Ascending aorta (tissue), 2 donors: ENCODE data around the gene MMP14. TPM values are rescaled to one million over a fixed set of nuclear protein-coding genes. Genes with fewer than 3 reads are reported as not detected.

Experiments
- DNase-seq, 2 donors: peaks; one replicate each; pipeline ENCODE4 v3.0.0-alpha.2; 2019; ENCODE audit warnings: low spot score in 2 of 2
- H3K27ac ChIP-seq, 2 donors: fragments of 200-600 bp; sonication (generic); one replicate each; pipeline ENCODE4 v1.5.1; 2016 to 2017; ENCODE audit warnings: mild to moderate bottlenecking in 1 of 2
- H3K27me3 ChIP-seq: fragments of 200-600 bp; sonication (generic); one replicate; pipeline ENCODE4 v1.5.1; 2017
- H3K36me3 ChIP-seq, 2 donors: fragments of 200-600 bp; sonication (generic); one replicate each; pipeline ENCODE4 v1.5.1; 2016
- H3K4me1 ChIP-seq, 2 donors: fragments of 200-600 bp; sonication (generic); one replicate each; pipeline ENCODE4 v1.5.1; 2016 to 2017; ENCODE audit warnings: mild to moderate bottlenecking in 1 of 2
- H3K4me3 ChIP-seq, 2 donors: fragments of 200-600 bp; sonication (generic); one replicate each; pipeline ENCODE4 v1.5.1; 2016 to 2017; ENCODE audit warnings: mild to moderate bottlenecking in 1 of 2
- H3K9me3 ChIP-seq, 2 donors: fragments of 200-600 bp; sonication (generic); one replicate each; pipeline ENCODE4 v1.5.1; 2016
- intact Hi-C: fragments of 100-400 bp; cut with DNase I; formaldehyde crosslinking; loops from one replicate; pipeline ENCODE4 v1.15.1; 2023
- total RNA-seq: library from RNA; depleted of rRNA; stranded (reverse); fragments of >200 nt; gene quantifications from one replicate; pipeline ENCODE4 v1.1.0, GENCODE V29; 2016
- TF ChIP-seq, protein P1 (sequence below), 3 experiments: fragments of 200-600 bp in 2 of 3; fragments of 450-650 bp in 1 of 3; sonication (generic) in 2 of 3; IDR thresholded peaks; one replicate each; pipeline ENCODE4 v1.5.1; 2016 to 2019; ENCODE audit warnings: antibody characterized with exemption in 3 of 3, mild to moderate bottlenecking in 1 of 3, moderate library complexity in 1 of 3

The MMP14 gene
- total RNA-seq, 1 donor from 2014 or later = 178 TPM

DNA sequence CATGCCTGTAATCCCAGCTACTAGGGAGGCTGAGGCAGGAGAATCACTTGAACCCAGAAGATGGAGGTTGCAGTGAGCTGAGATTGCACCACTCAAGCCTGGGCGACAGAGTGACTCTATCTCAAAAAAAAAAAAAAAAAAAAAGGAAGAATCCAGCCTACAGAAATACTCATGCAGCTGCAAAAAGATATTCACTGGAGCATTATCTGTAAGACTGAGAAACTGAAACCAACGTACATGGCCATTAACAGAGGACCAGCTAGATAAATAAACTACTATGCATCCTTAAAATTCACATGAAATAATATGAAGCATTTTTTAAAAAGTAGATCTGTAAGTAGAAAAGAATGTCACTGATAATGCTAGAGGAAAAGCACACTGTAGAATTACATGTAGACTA, 24.7 kb upstream of the MMP14 start:
- no peaks in the 10 kb centered on the region for H3K36me3 ChIP-seq
- H3K4me3 ChIP-seq = no peak overlapping the region
- intact Hi-C loops = loop anchor here (10.0 kb wide), 1 partner anchor 427 kb away; no protein-coding TSS in a partner anchor
- H3K27me3 ChIP-seq = no peaks in the 10 kb centered on the region
- TF ChIP-seq, protein P1, sequence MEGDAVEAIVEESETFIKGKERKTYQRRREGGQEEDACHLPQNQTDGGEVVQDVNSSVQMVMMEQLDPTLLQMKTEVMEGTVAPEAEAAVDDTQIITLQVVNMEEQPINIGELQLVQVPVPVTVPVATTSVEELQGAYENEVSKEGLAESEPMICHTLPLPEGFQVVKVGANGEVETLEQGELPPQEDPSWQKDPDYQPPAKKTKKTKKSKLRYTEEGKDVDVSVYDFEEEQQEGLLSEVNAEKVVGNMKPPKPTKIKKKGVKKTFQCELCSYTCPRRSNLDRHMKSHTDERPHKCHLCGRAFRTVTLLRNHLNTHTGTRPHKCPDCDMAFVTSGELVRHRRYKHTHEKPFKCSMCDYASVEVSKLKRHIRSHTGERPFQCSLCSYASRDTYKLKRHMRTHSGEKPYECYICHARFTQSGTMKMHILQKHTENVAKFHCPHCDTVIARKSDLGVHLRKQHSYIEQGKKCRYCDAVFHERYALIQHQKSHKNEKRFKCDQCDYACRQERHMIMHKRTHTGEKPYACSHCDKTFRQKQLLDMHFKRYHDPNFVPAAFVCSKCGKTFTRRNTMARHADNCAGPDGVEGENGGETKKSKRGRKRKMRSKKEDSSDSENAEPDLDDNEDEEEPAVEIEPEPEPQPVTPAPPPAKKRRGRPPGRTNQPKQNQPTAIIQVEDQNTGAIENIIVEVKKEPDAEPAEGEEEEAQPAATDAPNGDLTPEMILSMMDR (IDR thresholded peaks at IDR 0.05) = no peak
- H3K9me3 ChIP-seq = no peaks in the 10 kb centered on the region
- DNase-seq = no peak
- no peak overlapping the region for H3K27ac ChIP-seq
- no peaks in the 10 kb centered on the region for H3K4me1 ChIP-seq

DNA sequence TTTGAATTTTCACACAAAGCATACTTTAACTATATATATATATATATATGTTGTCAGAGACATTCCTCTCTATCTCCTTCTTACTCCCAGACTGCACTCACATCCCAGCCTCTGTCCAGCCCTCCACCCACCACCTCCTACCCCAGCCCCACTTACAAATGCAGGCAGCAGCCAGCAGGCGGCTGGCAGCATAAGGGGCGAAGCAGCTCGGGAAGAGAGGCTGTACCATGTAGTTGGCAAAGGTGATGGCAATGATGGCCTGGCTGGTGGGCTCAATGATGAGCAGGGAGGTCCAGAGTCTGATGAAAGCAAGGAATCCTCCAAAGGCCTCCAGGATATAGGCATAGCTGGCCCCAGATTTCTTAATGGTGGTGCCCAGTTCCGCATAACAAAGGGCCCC, 23.6 kb upstream of the MMP14 start:
- Histone ChIP-seq H3K36me3 (no peaks in the 10 kb centered on the region), H3K27ac (no peak overlapping the region), H3K4me1 (peaks cover 0 to 7% of the 10 kb centered on the region in 2 donors), H3K27me3 (no peaks in the 10 kb centered on the region), H3K4me3 (no peak overlapping the region), H3K9me3 (no peaks in the 10 kb centered on the region)
- no peak for DNase-seq
- intact Hi-C loops = loop anchor here (10.0 kb wide), 1 partner anchor 428 kb away; no protein-coding TSS in a partner anchor
- TF ChIP-seq, protein P1 (IDR thresholded peaks at IDR 0.05) = no peak

DNA sequence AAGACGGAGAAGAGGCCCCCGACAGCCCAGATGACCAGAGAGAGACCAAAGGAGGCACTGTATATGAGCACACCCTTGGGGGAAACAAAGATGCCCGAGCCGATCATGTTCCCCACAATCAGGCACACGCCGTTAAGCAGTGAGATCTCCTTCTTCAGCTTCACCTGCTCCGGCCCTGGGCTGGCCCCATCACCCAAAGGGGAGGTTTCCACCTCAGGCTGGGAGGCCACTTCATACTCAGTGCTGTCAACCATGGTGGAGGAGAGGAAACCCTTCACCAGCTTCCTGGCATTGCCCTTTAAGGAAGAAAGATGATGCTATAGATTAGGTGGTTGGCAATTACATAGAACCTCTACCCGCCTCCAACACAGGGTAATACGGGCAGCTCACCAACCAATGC, 23.2 kb upstream of the MMP14 start:
- DNase-seq = no peak
- no peak overlapping the region for H3K27ac ChIP-seq

DNA sequence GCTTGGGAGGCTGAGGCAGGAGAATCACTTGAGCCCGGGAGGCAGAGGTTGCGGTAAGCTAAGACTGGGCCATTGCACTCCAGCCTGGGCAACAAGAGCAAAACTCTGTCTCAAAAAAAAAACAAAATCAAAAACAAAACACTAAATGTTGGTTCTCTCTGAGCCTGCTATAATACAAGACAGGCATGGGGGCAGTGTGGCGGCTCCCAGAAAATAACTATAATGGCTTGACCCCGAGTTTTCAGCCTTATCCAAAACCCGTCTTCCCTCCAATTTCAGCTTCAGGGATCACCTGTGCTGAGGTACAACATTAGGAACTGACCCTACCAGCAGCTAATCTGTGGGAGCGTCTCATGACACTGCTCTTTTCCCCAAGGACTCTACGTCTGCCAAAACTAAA, 22.0 kb upstream of the MMP14 start:
- Histone ChIP-seq H3K27ac (no peak overlapping the region), H3K4me3 (peak overlapping the region in 1 of 2 donors; percentile 1)

More for the DNA sequence above, 23.2 kb upstream of the MMP14 start:
- TF ChIP-seq, protein P1 (IDR thresholded peaks at IDR 0.05) = no peak
- Histone ChIP-seq H3K4me1 (peaks cover under 1 to 11% of the 10 kb centered on the region in 2 donors), H3K4me3 (no peak overlapping the region), H3K27me3 (no peaks in the 10 kb centered on the region), H3K9me3 (no peaks in the 10 kb centered on the region), H3K36me3 (no peaks in the 10 kb centered on the region)
- intact Hi-C loops = loop anchor here (10.0 kb wide), 1 partner anchor 428 kb away; no protein-coding TSS in a partner anchor

DNA sequence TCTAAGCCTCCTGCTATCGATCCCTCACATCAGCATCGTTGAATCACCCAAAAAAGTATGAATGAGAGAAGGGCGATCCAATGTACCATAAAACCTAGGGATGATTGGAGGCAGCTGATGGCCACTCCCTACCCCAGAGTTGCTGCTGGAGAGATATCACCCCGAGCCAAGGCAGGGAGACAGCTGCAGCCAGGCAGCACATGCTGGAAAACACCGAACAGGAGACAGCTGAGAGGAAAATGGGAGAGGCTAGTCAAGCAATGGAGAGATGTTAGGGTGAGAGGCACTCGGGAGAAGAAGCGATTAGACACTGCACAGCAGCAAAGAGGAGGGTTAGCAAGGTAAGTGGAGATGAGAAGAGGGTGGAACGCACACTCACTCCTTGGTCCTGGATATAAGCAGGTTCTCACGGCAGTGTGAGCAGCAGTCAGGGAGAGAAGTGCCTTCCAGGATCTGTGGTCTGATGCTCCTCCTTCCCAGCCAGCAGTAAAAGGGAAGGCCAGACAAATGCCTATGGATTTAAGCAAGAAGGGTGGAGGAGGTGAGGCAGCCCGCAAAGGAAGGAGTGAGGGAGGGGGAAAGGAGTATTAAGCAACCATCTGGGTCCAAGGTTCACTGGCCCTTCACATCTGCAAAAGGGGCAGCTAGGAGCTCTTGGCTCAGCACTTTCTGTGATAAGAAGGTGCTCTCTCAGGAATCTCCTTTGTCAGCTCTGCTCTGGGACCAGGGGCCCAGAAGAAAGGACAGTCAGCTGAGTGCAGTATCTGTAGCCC, 21.3 kb upstream of the MMP14 start, which contains the start of gene SLC7A7:
Gene SLC7A7, minus strand, starts transcription at position 495 of the 773 bp plus-strand sequence. CDS start 2,037 bp downstream, outside the sequence.
- Histone ChIP-seq H3K27ac (peak within 1 kb of the TSS; percentile 48 to 88), H3K4me1 (peaks cover 6 to 31% of the 10 kb centered on the region in 2 donors), H3K9me3 (no peaks in the 10 kb centered on the region), H3K4me3 (peak within 1 kb of the TSS in 1 of 2 donors; percentile 1), H3K27me3 (no peaks in the 10 kb centered on the region), H3K36me3 (no peaks in the 10 kb centered on the region)
- no peak for DNase-seq
- TF ChIP-seq, protein P1 (IDR thresholded peaks at IDR 0.05) = no peak
- intact Hi-C loops = loop anchor here (5.0 to 10.0 kb wide), 2 partner anchors 228 to 430 kb away; partner anchors contain the start of gene DAD1

More for the DNA sequence above, 22.0 kb upstream of the MMP14 start:
- Histone ChIP-seq H3K27me3 (no peaks in the 10 kb centered on the region), H3K4me1 (peaks cover 4 to 23% of the 10 kb centered on the region in 2 donors), H3K9me3 (no peaks in the 10 kb centered on the region), H3K36me3 (no peaks in the 10 kb centered on the region)
- no peak for DNase-seq
- intact Hi-C loops = loop anchor here (10.0 kb wide), 1 partner anchor 430 kb away; no protein-coding TSS in a partner anchor
- TF ChIP-seq, protein P1 (IDR thresholded peaks at IDR 0.05) = no peak
